Neural cell (in vitro differentiated cells): Measurements from ENCODE around the gene SAP30BP.

Experiments
- CTCF ChIP-seq: fragments of 450-650 bp; IDR thresholded peaks from 2 replicates; pipeline ENCODE4 v1.5.1; 2014; ENCODE audit warnings: antibody characterized with exemption, mild to moderate bottlenecking, moderate library complexity; ENCODE audit not compliant: poor library complexity, severe bottlenecking
- TAF1 ChIP-seq: IDR thresholded peaks from 2 replicates; pipeline ENCODE4 v1.6.1; 2012; ENCODE audit warnings: low read depth

- TF ChIP-seq CTCF: no peak
- TF ChIP-seq TAF1: no peak
Measured at GRCh38 chr17:75672011-75672410, 4.9 kb downstream of the SAP30BP start.
